ENCODE measurements around the gene DNAJC3. TPM values are rescaled to one million over a fixed set of nuclear protein-coding genes. Genes with fewer than 3 reads are reported as not detected.

DNAJC3 gene
- total RNA-seq, 1 experiment from 2014 or later, result 21.2 TPM

DNA sequence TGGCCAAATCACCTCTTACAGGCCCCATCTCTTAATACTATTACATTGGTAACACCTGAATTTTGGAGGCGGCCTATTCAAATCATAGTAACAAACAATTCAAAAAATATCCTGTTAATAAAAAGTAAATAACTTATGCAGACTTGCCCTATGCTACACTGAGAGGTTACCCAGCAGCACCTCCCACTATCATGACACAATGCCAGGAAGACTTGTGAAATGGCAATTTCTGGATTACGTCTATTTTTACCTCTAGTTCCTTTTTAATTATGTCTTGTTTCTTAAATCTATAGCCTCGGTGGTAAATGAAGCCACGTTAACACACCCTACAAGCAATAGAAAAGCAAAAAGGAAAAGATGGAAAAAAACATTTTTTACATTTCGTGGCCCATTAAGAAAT lies 26.2 kb upstream of the DNAJC3 start:
- Histone ChIP-seq H3K56ac (ENCODE audit: insufficient read length, low read depth, low read length) (no peak overlapping the region), H3K4me2 (ENCODE audit: insufficient read depth, insufficient read length, low read length) (no peak overlapping the region), H2AFZ (ENCODE audit: low read length) (no peak overlapping the region), H4K91ac (ENCODE audit: insufficient read length, low read depth, low read length) (no peak overlapping the region), H2BK15ac (ENCODE audit: low read depth, low read length) (no peak overlapping the region), H3K23ac (ENCODE audit: insufficient read length, low read depth, low read length) (no peak overlapping the region), H3K14ac (ENCODE audit: insufficient read depth, low read length) (no peak overlapping the region), H3K79me1 (ENCODE audit: insufficient read depth, low read depth, low read length, poor library complexity, severe bottlenecking) (no peaks in the 10 kb centered on the region), H3K23me2 (ENCODE audit: insufficient read length, low read depth, low read length, poor library complexity, severe bottlenecking) (no peaks in the 10 kb centered on the region), H3K4ac (ENCODE audit: low read depth, low read length) (no peak overlapping the region), H3T11ph (ENCODE audit: low read length) (no peak overlapping the region), H3K27ac (ENCODE audit: insufficient read length, low read depth, low read length) (no peak overlapping the region), H3K79me2 (ENCODE audit: insufficient read depth, low read length) (no peaks in the 10 kb centered on the region), H2BK20ac (ENCODE audit: low read depth, low read length, poor library complexity, severe bottlenecking) (no peak overlapping the region), H3K9me3 (ENCODE audit: control insufficient read depth, low read depth, low read length) (no peaks in the 10 kb centered on the region), H2BK12ac (ENCODE audit: insufficient read length, low read depth, low read length) (no peak overlapping the region), H4K5ac (ENCODE audit: insufficient read length, low read depth, low read length) (no peak overlapping the region), H3K27me3 (ENCODE audit: insufficient read depth, low read length) (peaks cover 1% of the 10 kb centered on the region; the same call in 1 of the 2 replicates), H2AK5ac (ENCODE audit: insufficient read length, low read length) (no peak overlapping the region), H3K4me1 (ENCODE audit: insufficient read depth, low read length) (peaks cover 2% of the 10 kb centered on the region; the same call in 1 of the 2 replicates), H2BK120ac (ENCODE audit: low read depth, low read length, poor library complexity, severe bottlenecking) (no peak overlapping the region), H3K9ac (ENCODE audit: extremely low read depth, insufficient read length, low read length) (no peak overlapping the region), H3K18ac (ENCODE audit: insufficient read length, low read depth, low read length) (no peak overlapping the region), H2BK5ac (ENCODE audit: insufficient read length, low read length) (no peak overlapping the region), H4K20me1 (ENCODE audit: control insufficient read depth, insufficient read depth, insufficient read length) (no peaks in the 10 kb centered on the region), H4K8ac (replicated peaks; ENCODE audit: insufficient read length, low read depth, low read length) (no peak overlapping the region)
- Mint-ChIP-seq H3K4me1 (peaks cover 13 to 16% of the 10 kb centered on the region in 2 experiments), H3K36me3 (ENCODE audit: insufficient read depth in 1 of 3, low read depth in 3 of 3) (peaks cover 0 to 4% (median 0%) of the 10 kb centered on the region in 3 experiments; a peak in 2 of 7 replicates), H3K4me3 (no peak overlapping the region), H3K27ac (no peak overlapping the region), H3K9me3 (peaks cover 9 to 11% of the 10 kb centered on the region in 2 experiments; a peak in 4 of 5 replicates), H3K27me3 (ENCODE audit: low read depth) (peaks cover 23% of the 10 kb centered on the region)
- TF ChIP-seq, protein P1, sequence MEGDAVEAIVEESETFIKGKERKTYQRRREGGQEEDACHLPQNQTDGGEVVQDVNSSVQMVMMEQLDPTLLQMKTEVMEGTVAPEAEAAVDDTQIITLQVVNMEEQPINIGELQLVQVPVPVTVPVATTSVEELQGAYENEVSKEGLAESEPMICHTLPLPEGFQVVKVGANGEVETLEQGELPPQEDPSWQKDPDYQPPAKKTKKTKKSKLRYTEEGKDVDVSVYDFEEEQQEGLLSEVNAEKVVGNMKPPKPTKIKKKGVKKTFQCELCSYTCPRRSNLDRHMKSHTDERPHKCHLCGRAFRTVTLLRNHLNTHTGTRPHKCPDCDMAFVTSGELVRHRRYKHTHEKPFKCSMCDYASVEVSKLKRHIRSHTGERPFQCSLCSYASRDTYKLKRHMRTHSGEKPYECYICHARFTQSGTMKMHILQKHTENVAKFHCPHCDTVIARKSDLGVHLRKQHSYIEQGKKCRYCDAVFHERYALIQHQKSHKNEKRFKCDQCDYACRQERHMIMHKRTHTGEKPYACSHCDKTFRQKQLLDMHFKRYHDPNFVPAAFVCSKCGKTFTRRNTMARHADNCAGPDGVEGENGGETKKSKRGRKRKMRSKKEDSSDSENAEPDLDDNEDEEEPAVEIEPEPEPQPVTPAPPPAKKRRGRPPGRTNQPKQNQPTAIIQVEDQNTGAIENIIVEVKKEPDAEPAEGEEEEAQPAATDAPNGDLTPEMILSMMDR (conservative IDR thresholded peaks at IDR 0.05), result no peak
- WGBS (ENCODE audit: extremely low coverage, insufficient read length, low lambda C conversion rate), result no CpG with 5 or more reads among the region's 5 CpGs
- no peak for DNase-seq

All from H9 (cell line).